NCI-H146 (cell line): ENCODE results near the gene TNK1.
"Not testable (repeated sequence)": the region's sequence is repeated elsewhere in the genome, so short reads cannot be mapped to it uniquely, and the experiment has no call there.

Experiments used
- DNase-seq: peaks from one replicate; lab custom pipeline; 2025; lab: John Stamatoyannopoulos, UW

The TNK1 gene

DNA sequence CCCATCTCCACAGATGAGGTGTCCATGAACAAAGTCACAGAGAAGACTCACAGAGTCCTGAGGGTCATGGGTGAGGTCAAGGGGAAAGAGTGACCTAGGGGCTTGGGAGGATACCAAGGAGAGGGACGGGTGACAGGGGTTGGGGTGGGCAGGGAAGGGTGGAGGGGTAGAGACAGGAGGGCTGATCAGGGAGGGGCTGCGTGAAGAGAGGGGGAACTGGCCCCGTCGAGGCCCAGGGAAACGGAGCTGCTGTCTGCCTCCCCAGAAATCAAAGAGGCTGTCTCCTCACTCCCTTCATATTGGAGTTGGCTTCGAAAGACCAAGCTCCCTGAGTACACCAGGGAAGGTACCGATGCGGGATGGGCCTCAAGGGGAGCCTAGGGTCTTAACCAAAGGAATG is 25.3 kb upstream of the TNK1 start:
- DNase-seq = no peak

DNA sequence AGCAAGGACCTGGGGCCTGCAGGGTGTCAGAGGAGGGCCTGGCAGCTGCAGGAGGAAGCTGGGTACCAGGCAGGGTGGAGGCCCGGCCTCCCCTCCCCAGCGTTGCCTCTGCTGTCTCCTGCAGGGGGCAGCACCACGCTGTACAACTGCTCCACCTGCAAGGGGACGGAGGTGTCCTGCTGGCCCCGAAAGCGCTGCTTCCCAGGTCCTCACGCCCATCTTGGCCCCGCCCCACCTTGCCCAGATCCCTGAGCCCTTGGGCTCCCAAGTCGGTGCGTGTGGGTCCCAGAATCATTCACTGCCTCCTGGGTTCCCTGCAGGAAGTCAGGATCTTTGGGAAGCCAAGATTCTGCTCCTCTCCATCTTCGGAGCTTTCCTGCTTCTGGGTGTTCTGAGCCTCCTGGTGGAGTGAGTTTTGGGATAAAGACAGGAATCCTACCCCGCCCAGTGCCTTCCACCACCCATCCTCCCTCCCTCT is 24.8 kb upstream of the TNK1 start:
- peak; percentile 83 for DNase-seq

DNA sequence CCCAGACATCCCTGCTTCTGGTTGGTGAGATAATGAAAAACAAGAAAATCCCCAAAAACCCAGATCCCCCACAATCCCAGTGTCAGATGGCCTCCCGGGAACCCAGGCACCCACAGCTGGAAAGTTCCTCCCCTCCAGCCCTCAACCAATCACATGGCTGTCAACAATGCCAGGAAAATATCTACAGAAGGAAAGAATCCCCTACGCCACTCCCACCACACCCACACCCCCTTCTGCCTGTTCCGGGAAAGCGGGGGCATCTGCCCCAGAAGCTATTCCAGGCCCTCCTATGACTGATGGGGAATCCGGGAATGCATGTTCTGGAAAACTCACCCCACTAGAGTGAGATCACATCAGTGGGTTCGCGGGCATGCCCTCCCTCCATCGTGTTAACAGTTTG is 24.1 kb upstream of the TNK1 start:
- no peak for DNase-seq

DNA sequence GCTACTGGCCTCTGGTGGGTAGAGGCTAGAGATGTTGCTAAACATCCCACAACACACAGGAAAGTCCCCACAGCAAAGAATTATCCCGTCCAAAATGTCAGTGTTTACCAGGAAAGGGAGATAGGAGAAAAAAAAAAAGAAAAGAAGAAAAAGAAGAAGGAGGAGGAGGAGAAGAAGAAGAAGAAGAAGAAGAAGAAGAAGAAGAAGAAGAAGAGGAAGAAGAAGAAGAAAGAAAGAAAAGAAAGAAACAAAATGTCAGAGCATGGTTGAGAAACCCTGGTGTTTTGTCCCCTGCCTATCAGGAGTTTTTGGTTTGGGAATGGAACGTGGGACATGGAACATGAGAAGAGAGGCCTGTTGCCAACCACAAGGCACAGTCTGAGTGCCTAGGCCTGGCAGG is 23.5 kb upstream of the TNK1 start:
- no peak for DNase-seq

DNA sequence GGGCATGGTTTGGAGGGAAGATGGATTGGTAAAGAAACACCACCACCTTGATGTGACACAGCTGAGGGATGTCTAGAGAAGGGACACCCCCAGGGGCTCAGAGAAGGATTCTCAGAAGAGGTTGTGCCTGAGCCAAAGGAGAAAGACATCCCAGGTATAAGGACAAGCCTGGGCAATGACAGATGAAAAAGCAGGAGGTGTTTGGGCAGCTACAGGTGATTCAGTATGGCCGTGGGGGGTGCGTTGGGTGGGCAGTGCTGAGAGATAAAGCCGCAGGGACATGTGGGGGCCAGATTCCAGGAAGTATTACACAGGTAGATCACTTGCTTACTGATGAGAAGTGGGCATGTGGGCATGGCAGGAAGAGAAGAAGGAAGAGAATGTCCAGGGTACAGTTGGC is 19.0 kb upstream of the TNK1 start:
- no peak for DNase-seq

DNA sequence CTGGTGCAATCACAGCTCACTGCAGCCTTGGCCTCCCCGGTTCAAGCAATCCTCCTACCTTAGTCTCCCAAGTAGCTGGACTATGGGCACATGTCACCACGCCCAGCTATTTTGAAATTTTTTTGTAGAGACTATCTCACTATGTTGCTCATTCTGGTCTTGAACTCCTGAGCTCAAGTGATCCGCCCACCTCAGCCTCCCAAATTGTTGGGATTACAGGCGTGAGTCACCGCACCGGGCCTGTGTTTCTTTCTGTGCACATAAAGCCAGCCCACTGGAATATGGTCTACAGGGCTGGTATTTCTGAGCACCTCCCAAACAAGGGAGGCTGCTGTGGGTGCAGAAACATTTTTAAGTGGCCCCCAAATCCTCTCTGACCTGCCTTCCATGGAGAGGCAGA is 17.6 kb upstream of the TNK1 start:
- DNase-seq = no peak

DNA sequence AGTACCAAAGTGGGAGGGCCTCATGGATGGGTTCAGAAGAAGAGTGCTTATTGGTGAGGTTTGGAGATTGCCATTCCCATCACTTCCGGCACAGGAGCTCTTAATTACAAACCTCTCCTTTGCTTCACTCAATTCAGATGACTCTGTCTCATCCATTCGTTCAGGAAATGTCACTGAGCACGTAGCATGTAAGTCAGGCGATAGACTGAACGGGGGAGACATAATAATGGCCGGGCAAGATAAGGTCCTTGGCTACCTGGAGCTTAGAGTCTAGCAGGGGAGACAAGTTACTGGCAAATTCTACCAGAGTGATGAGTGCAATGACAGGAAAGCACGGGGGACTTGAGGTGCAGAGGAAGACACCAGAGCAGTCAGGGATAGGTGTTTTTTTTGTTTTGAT is 14.9 kb upstream of the TNK1 start:
- not testable (repeated sequence) for DNase-seq

DNA sequence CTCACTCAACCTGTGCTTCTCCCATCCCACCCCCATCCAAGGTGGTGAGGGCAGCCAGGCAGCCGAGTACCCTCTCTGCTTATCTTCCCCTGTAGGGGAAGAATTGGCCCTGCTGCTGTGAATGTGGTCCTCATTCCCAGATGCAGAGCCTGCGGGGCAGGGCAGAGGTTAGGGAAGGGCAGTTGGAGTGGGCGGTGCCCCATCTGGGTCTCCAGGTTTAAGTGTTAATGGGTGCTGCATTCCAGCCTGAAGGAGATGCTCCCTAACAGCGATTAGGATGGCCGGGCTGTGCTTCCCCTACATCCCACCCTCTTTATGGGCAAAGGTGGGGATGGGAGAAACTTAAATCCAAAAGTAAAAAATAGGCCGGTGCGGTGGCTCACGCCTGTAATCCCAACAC is 13.8 kb upstream of the TNK1 start:
- DNase-seq = no peak

DNA sequence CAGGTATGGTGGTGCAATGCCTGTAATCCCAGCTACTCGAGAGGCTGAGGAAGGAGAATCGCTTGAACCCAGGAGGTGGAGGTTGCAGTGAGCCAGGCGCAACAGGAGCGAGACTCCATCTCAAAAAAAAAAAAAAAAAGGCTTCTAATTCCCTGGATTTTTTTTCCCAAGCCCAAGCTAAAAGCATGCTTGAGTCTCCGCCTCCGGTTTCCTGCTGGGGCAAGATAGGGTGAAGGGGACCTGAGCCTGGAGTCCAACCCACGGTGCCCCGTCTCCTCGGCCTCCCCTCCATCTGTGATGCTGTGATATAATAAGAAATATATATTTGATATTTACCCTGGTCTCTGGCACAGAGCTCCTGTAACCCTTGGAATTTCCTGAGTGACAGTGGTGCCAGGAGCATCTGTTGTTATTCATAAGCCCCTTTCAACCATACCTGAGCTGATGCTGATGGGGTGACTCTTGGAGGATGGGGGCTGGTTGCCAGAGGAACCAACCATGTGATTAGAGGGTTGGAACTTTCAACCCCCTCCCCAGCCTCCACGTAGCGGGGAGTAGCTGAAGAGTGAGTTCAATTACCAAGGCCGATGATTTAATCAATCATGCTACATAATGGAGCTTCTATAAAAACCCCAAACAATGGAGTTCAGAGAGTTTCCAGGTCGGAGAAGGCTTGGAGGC is 12.8 kb upstream of the TNK1 start:
- DNase-seq = no peak

DNA sequence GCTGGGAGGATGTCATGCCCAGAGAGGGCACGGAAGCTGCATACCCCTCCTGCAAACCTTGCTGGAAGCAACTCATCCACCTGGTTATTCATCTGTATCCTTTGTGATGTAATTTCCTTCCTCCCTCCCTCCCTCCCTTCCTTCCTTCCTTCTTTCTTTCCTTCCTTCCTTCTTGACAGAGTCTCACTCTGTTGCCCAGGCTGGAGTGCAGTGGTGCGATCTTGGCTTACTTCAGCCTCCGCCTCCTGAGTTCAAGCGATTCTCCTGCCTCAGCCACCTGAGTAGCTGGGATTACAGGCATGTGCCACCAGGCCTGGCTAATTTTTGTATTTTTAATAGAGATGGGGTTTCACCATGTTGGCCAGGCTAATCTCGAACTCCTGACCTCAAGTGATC is 12.3 kb upstream of the TNK1 start:
- not testable (repeated sequence) for DNase-seq

DNA sequence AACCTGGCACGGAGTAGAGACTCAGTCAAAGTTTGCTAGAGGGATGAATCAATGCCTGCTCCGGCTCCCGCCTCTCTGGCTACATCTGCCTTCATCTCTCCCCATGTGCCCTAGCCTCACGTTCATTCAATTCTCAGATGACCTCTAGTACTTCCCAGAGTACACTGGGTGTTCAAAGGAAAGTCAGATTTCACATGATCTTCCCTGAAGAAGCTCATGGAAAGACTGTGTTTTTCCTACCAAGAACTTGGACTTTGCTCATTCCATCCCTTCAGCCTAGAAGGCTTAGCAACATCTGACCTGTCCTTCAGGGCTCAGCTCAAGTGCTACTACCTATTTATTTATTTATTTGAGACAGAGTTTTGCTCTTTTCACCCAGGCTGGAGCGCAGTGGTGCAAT is 11.1 kb upstream of the TNK1 start:
- DNase-seq = no peak

DNA sequence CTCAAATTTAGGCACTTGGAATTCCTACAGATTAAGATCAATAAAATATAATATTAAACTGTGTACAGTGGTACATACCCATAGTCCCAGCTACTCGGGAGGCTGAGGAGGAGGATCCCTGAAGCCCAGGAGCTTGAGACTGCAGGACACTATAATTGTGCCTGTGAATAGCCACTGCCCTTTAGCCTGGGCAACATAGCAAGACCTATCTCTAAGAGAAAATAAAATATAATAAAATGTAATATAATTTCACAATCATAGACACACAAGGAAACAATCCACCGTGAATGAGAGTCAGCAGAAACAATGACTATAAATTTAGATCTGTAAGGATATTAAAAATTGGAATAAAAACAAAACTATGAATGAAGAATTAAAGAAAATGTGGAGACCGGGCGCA is 10.0 kb upstream of the TNK1 start:
- no peak for DNase-seq

DNA sequence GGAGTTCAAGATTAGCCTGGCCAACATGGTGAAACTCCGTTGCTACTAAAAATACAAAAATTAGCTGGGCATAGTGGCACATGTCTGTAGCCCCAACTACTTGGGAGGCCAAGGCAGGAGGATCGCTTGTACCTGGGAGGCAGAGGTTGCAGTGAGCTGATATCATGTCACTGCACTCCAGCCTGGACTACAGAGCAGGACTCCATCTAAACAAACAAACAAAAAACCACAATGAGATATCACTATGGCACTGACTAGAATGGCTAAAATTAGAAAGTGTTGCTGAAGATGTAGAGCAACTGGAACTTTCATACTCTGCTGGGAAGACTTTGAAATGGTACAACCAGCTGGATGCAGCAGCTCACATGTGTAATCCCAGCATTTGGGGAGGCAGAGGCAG is 6.5 kb upstream of the TNK1 start:
- DNase-seq = no peak

DNA sequence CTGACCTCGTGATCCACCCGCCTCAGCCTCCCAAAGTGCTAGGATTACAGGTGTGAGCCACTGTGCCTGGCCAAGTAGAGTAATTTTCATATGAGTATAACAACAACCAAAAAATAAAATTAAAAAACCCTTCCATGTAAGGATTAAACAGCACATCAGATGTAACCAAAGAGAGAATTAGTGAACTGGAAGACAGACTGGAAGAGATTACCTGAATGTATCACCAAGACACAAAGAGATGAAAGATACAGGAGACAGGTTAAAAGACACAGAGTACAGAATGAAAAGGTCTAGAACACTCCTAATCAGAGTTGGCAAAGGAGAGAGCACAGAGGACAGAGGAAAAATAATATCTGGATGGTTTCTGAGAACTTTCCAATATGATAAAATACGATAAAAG is 1.8 kb upstream of the TNK1 start:
- no peak for DNase-seq

DNA sequence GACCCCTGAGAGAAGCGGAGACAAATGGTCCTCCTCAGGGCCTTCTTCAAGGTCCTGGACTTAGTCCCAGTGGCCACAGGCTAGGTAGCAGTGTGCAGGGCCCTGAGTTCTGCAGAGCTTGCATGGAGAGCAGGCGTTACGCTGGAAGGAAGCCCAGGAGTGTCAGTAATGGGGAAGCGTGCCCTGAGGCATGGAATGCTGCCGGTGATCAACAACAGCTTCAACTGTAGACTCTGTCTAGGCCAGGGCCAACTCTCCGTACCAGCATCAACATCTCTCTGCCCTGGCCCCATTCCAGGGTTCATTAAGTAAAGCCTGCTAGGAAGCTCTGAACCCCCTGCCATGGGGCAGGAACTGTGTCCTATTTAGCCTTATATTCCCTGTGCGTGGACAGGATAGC is 568 bp upstream of the TNK1 start:
- peak; percentile 57 for DNase-seq

DNA sequence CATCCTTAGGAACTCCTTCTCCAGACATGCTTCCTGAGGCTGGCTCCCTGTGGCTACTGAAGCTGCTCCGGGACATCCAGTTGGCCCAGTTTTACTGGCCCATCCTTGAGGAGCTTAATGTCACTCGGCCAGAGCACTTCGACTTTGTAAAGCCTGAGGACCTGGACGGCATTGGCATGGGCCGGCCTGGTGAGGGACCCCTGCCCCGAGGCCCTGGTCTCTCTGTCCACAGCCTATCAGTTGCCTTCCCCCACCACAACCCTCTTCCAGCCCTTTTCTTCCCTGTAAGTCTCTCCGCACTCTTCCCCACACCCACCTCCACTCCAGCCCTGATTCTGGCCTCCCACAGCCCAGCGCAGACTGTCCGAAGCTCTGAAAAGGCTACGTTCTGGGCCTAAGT is 2.0 kb downstream of the TNK1 start:
- DNase-seq = no peak

DNA sequence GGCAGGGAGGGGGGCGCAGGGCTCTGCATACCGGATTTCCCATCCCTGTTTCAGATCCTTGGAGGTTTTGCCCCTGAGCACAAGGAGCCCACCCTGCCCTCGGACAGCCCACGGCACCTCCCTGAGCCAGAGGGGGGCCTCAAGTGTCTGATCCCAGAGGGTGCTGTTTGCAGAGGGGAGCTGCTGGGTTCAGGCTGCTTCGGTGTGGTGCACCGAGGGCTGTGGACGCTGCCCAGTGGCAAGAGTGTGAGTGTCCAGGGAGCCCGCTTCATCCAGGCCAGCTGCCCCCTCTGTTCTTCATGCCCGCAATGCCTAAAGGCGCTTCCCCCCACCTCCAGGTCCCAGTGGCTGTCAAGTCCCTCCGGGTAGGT is 2.5 kb downstream of the TNK1 start:
- no peak for DNase-seq

DNA sequence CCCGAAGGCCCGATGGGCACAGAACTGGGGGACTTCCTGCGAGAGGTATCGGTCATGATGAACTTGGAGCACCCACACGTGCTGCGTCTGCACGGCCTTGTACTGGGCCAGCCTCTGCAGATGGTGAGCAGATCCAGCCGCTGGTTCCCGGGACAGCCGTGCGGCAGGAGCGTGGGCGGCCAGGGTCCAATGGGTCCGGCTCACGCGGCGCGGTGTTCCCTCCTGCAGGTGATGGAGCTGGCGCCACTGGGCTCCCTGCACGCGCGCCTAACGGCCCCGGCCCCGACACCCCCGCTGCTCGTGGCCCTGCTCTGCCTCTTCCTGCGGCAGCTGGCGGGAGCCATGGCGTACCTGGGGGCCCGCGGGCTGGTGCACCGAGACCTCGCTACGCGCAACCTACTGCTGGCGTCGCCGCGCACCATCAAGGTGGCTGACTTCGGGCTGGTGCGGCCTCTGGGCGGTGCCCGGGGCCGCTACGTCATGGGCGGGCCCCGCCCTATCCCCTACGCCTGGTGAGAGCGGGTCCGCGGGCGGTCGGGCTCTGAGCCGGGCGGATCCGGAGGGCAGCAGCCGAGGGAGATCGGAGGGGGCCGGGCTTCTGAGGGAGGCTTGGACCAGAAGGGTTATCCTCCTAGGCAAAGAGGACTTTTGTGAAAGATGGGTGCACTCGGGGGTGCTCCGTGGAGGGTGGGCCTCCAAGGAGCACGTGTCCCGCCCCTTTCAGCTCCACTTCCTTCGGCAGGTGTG is 3.0 kb downstream of the TNK1 start:
- DNase-seq = peak; percentile 84

DNA sequence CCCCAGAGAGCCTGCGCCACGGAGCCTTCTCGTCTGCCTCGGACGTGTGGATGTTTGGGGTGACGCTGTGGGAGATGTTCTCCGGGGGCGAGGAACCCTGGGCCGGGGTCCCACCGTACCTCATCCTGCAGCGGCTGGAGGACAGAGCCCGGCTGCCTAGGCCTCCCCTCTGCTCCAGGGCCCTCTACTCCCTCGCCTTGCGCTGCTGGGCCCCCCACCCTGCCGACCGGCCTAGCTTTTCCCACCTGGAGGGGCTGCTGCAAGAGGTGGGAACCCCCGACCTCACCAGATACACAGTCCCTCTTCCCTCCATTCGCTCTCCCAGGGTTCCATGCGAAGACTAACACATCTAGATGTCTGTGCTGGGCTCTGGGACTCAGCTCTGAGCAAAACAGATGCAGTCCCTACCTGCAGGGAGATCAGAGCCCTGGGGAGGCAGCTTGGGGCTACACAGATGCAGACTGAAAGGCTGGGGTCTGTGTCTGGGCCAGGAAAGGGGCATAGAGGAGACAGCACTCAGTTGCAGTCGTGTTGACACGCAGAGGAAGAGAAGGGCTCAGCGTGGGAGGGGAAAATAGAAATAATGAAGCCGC is 3.7 kb downstream of the TNK1 start:
- no peak for DNase-seq

DNA sequence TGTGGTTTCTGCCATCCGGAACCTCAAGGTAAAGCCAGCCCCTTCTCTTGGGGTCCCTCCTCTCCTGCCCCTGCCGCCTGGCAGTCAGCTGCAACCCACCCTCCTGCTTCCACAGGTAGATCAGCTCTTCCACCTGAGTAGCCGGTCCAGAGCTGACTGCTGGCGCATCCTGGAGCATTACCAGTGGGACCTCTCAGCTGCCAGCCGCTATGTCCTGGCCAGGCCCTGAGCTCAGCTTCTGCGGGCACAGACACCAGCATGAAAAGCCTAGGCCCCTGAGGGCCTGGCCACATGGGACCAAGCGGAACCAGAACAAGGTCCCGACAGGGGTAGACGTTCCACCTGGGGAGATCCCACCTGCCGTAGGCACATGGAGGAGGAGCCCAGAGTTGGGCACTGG is 8.0 kb downstream of the TNK1 start:
- DNase-seq = no peak

DNA sequence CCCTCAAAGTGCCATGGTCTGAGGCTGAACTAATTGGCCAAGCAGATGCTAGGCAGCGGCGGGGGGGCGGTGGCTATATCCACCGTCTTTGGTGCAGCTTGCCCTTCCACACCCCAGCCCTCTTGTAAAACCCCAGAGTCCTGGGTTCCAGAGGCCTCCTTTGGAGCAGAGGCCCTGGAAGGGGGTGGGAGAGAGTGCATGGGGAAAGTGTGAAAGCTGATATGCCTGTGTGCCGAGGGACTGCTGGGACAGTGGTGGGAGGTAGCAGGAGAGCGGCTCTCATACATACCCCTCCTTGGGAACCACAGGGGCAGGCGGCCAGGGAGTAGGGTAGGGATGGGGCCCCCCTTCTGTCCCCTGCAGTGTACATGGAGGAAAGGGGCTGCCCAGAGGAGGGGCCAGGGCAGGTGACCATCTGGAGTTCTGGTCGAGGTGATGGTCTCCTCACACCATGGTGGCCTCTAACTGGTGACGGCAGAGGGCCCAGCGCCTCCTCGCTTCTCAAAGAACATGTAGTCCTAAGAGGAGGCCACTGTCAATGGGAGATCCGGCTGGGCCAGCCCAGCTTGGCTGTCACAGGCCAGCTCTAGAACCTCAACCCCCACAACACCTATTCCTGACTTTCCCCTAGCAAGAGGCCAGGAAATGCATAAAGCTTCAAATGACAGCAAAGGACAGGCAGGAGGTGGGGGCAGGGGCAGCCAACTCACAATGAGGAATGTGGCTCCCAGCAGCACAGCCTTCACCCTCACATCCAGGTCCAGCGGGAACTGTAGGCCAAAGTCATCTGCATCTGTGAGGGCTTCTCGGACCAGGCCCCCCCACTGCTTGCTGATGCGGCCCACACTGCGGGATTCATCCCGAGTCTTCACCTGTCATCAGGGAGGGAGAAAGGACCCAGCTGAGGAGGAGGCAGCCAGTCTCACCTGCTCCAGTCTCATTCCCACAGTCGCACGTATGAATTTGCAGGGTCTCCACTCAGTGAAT is 9.3 kb downstream of the TNK1 start:
- DNase-seq = no peak

DNA sequence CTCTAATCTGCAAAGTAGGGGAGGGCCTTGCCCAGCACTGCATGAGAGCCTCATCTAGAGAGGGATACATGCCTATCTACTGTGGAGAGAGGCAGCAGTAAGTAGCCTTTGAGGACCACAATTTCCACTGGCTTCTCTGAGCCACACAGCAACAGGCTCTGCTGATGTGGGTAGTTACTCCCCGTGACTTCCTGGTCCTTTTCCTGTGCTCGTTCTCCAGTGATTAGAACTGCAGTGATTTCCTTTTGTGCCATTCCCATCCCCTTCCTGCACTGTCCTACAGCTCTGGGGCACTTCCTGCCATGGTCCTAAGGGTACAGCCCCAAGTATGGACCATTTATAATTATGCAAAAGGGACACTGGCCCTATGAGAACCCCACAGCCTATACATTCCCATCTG is 10.4 kb downstream of the TNK1 start:
- no peak for DNase-seq
